Kidney (tissue), 14 donors: ENCODE data around the gene CCDC77. TPM values are rescaled to one million over a fixed set of nuclear protein-coding genes. Genes with fewer than 3 reads are reported as not detected.

ENCODE experiments used
- DNase-seq, 5 donors: peaks; one replicate each; pipeline ENCODE4 v3.0.0-alpha.2; 2013 to 2020
- FAIRE-seq: peaks from 2 replicates; lab custom pipeline; 2012; peaks lifted over from hg19 to GRCh38; lab: Jason Lieb, UNC
- H3K27ac ChIP-seq, 2 donors: one replicate each; pipeline ENCODE4 v1.7.0; 2013; ENCODE audit warnings: low read depth in 2 of 2, low read length in 2 of 2, inconsistent platforms in 1 of 2
- H3K27me3 ChIP-seq: one replicate; pipeline ENCODE4 v1.7.1; 2013; ENCODE audit warnings: low read length, inconsistent platforms; ENCODE audit not compliant: control insufficient read depth, insufficient read depth
- H3K36me3 ChIP-seq, 3 donors: one replicate each; pipeline versions ENCODE4 v1.7.0 to v1.7.1; 2013; ENCODE audit warnings: low read length in 3 of 3, control low read depth in 1 of 3, inconsistent platforms in 1 of 3; ENCODE audit not compliant: insufficient read depth in 3 of 3, control insufficient read depth in 2 of 3
- H3K4me1 ChIP-seq, 3 donors: one replicate each; pipeline versions ENCODE4 v1.7.0 to v1.7.1; 2013; ENCODE audit warnings: low read length in 3 of 3, inconsistent platforms in 1 of 3, low read depth in 1 of 3; ENCODE audit not compliant: control insufficient read depth in 2 of 3, insufficient read depth in 2 of 3
- H3K4me3 ChIP-seq, 3 donors: one replicate each; pipeline versions ENCODE4 v1.7.0 to v1.8.1; 2013; ENCODE audit warnings: low read length in 3 of 3, control low read depth in 1 of 3, inconsistent platforms in 1 of 3
- H3K9ac ChIP-seq, 3 donors: one replicate each; pipeline versions ENCODE4 v1.7.0 to v1.7.1; 2013; ENCODE audit warnings: low read length in 3 of 3, control low read depth in 1 of 3, inconsistent platforms in 1 of 3
- H3K9me3 ChIP-seq, 3 donors: one replicate each; pipeline versions ENCODE4 v1.7.0 to v1.7.1; 2013; ENCODE audit warnings: low read length in 3 of 3, control low read depth in 1 of 3, inconsistent platforms in 1 of 3; ENCODE audit not compliant: control insufficient read depth in 2 of 3, insufficient read depth in 1 of 3
- CTCF ChIP-seq: IDR thresholded peaks from 3 replicates; pipeline ENCODE4 v1.5.1; 2012; ENCODE audit warnings: mild to moderate bottlenecking, moderate library complexity, borderline replicate concordance; ENCODE audit not compliant: insufficient read depth; ENCODE audit errors: extremely low read depth
- intact Hi-C: fragments of 100-400 bp; cut with DNase I; formaldehyde crosslinking; loops from one replicate; pipeline ENCODE4 v1.11.1; 2022
- polyA plus RNA-seq: library from polyadenylated mRNA; stranded (reverse); fragments of 350-450 nt; fragmentation: Illumina TruSeq; extraction: RNeasy Lipid Tissue Mini Kit (QIAGEN cat#74804); gene quantifications from one replicate; pipeline ENCODE4 v1.2.3, GENCODE V29; 2014; ENCODE audit warnings: low read depth, low replicate concordance; ENCODE audit not compliant: insufficient read depth
- total RNA-seq: library from RNA; stranded (reverse); fragmentation: NEBNext Ultra II Directional; extraction: Animal tissue kit (Norgen Biotek cat#: 25700); gene quantifications from one replicate; pipeline ENCODE4 v1.2.1, GENCODE V29; 2021
- donor health status: control.
- donor health status: control.
- donor health status: control.
- donor health status: control.
- donor health status: control.
- donor health status: DM: yes; HTN: yes; CAD: no.
- donor health status: Normal renal cell carcinoma (clear cell type).

Gene CCDC77
- total and polyA plus RNA-seq, 2 donors from 2014 or later, result 3.1 to 6.0 TPM

GRCh38 chr12:466762-467161 is 65.3 kb downstream of the CCDC77 start:
- Histone ChIP-seq H3K36me3 (no peaks in the 10 kb centered on the region), H3K4me1 (peaks cover 0 to 7% (median 4%) of the 10 kb centered on the region in 3 donors), H3K9ac (no peak overlapping the region), H3K4me3 (no peak overlapping the region), H3K27me3 (no peaks in the 10 kb centered on the region), H3K27ac (no peak overlapping the region), H3K9me3 (no peaks in the 10 kb centered on the region)
- no peak for TF ChIP-seq CTCF
- DNase-seq (no peak), FAIRE-seq (no peak)
- intact Hi-C loops, result no loop called here

GRCh38 chr12:467591-467990 is 66.1 kb downstream of the CCDC77 start:
- no peak overlapping the region for H3K27ac ChIP-seq
- no peak for FAIRE-seq
- TF ChIP-seq CTCF, result no peak

DNA sequence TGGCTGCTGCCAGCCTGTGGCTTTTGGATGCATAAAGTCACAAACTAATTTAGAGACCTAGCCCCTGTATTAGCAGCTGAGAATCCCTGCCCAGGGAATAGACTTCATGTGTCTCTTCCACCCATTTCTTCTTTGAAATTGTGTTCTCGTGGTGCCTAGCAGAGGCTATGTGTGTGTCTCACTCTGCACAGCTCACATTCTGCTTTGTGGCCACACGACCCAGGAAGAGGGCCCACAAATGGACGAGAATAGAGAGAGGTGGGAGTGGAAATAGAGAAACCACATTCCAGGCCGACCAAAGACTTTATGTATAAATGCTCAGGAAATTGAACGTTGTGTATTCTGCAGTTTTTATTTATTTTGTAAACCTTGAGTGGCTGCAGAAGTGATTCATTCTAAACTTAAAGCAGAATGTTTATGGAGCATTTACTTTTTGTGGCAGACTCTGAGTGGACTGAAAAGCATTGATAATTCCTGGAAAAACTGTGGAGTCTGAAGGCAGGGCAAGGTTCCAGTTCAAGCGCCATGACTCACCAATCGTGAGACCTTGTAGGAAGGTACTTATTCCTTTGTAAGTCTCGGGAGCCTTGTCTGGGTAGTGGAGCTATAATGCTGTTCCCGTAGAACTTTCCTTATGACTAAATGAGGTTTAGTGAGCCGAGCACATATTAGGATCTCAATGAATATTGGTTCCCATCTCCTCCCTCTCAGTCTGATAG is 67.4 kb downstream of the CCDC77 start:
- FAIRE-seq, result no peak
- Histone ChIP-seq H3K27ac (no peak overlapping the region), H3K36me3 (no peaks in the 10 kb centered on the region), H3K4me1 (peaks cover 0 to 7% (median 4%) of the 10 kb centered on the region in 3 donors), H3K9ac (no peak overlapping the region), H3K9me3 (no peaks in the 10 kb centered on the region), H3K27me3 (no peaks in the 10 kb centered on the region), H3K4me3 (no peak overlapping the region)
- no peak for DNase-seq
- intact Hi-C loops, result no loop called here
- TF ChIP-seq CTCF, result no peak

More at GRCh38 chr12:467591-467990, 66.1 kb downstream of the CCDC77 start:
- DNase-seq, result no peak
- intact Hi-C loops, result no loop called here
- Histone ChIP-seq H3K9me3 (no peaks in the 10 kb centered on the region), H3K36me3 (no peaks in the 10 kb centered on the region), H3K27me3 (no peaks in the 10 kb centered on the region), H3K4me1 (peaks cover 0 to 7% (median 4%) of the 10 kb centered on the region in 3 donors), H3K4me3 (no peak overlapping the region), H3K9ac (no peak overlapping the region)
